Loucy (cell line): ENCODE data around the gene ACAA1.

Experiments used
- EZH2phosphoT487 ChIP-seq: fragments of 200-600 bp; IDR thresholded peaks from 2 replicates; pipeline ENCODE4 v1.6.1; 2018; ENCODE audit warnings: antibody characterized with exemption, mild to moderate bottlenecking, moderate library complexity, borderline replicate concordance
- TF ChIP-seq, protein P1 (sequence below): fragments of 200-600 bp; sonication (generic); conservative IDR thresholded peaks from 2 replicates; pipeline ENCODE4 v1.5.1; 2014; ENCODE audit warnings: mild to moderate bottlenecking, antibody characterized with exemption, low read length

DNA sequence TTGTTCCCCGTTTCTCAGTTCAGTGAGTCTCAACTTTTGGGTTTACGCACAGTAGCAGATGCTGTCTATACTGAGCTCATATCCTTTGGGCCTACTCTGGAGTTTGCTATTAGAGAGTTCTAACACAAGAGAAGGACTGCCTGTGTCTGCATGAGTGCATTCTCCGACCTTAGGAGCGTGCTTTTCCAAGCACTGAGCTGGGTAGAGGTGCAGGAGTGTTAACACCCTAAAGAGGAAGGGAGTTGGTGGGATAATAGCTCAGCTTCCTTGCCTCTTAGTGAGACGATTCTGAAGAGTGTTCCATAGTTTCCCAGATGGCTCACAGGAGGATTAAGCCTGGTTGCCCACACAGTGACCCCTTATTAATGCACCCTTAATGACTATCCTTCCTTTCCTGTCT, 21.5 kb upstream of the ACAA1 start:
- TF ChIP-seq, protein P1, sequence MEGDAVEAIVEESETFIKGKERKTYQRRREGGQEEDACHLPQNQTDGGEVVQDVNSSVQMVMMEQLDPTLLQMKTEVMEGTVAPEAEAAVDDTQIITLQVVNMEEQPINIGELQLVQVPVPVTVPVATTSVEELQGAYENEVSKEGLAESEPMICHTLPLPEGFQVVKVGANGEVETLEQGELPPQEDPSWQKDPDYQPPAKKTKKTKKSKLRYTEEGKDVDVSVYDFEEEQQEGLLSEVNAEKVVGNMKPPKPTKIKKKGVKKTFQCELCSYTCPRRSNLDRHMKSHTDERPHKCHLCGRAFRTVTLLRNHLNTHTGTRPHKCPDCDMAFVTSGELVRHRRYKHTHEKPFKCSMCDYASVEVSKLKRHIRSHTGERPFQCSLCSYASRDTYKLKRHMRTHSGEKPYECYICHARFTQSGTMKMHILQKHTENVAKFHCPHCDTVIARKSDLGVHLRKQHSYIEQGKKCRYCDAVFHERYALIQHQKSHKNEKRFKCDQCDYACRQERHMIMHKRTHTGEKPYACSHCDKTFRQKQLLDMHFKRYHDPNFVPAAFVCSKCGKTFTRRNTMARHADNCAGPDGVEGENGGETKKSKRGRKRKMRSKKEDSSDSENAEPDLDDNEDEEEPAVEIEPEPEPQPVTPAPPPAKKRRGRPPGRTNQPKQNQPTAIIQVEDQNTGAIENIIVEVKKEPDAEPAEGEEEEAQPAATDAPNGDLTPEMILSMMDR, result no peak
- no peak for TF ChIP-seq EZH2phosphoT487
